Tibial artery (tissue), 4 donors: Measurements from ENCODE around the gene HBEGF.

ENCODE experiments used
- DNase-seq, 2 donors: peaks; one replicate each; pipeline ENCODE4 v3.0.0-alpha.2; 2019
- H3K27ac ChIP-seq, 2 donors: fragments of 200-600 bp; sonication (generic) in 1 of 2; 1 replicate in 1 of 2; 2 replicates in 1 of 2; pipeline ENCODE4 v1.5.1; 2018 to 2019; ENCODE audit warnings: mild to moderate bottlenecking in 1 of 2
- H3K27me3 ChIP-seq, 2 donors: fragments of 200-600 bp; sonication (generic) in 1 of 2; one replicate each; pipeline versions ENCODE4 v1.5.1 to v1.6.0; 2016 to 2019
- H3K36me3 ChIP-seq, 3 donors: fragments of 200-600 bp; sonication (generic) in 2 of 3; one replicate each; pipeline ENCODE4 v1.5.1; 2016 to 2019; ENCODE audit warnings: mild to moderate bottlenecking in 2 of 3
- H3K4me1 ChIP-seq, 4 donors: fragments of 200-600 bp; sonication (generic) in 2 of 4; 1 replicate in 3 of 4; 2 replicates in 1 of 4; pipeline ENCODE4 v1.5.1; 2016 to 2019
- H3K4me3 ChIP-seq, 2 donors: fragments of 200-600 bp; sonication (generic) in 1 of 2; 1 replicate in 1 of 2; 2 replicates in 1 of 2; pipeline ENCODE4 v1.5.1; 2018 to 2019; ENCODE audit warnings: mild to moderate bottlenecking in 2 of 2
- H3K9me3 ChIP-seq, 3 donors: fragments of 200-600 bp; sonication (generic) in 1 of 3; one replicate each; pipeline ENCODE4 v1.5.1; 2016 to 2019
- CTCF ChIP-seq, 2 experiments: fragments of 200-600 bp in 1 of 2; fragments of 450-650 bp in 1 of 2; IDR thresholded peaks; one replicate each; pipeline ENCODE4 v1.5.1; 2017 to 2019; ENCODE audit warnings: antibody characterized with exemption in 2 of 2, mild to moderate bottlenecking in 1 of 2, moderate library complexity in 1 of 2
- intact Hi-C: fragments of 100-400 bp; cut with DNase I; formaldehyde crosslinking; loops from one replicate; pipeline ENCODE4 v1.15.0; 2023; ENCODE audit warnings: low total_unique reads

HBEGF gene

GRCh38 chr5:140355546-140355945 lies 9.1 kb upstream of the HBEGF start:
- no peaks in the 10 kb centered on the region for H3K9me3 ChIP-seq
- no peaks in the 10 kb centered on the region for H3K36me3 ChIP-seq
- no peak overlapping the region for H3K27ac ChIP-seq
- DNase-seq, result no peak
- H3K4me3 ChIP-seq, result no peak overlapping the region
- intact Hi-C loops, result no loop called here
- TF ChIP-seq CTCF (IDR thresholded peaks at IDR 0.05), result no peak
- H3K4me1 ChIP-seq, result peaks cover 0 to 8% (median 2%) of the 10 kb centered on the region in 4 donors
- no peaks in the 10 kb centered on the region for H3K27me3 ChIP-seq

- intact Hi-C loops, result no loop called here
- Histone ChIP-seq H3K4me1 (peaks cover 0 to 10% (median 6%) of the 10 kb centered on the region in 4 donors), H3K4me3 (no peak overlapping the region), H3K27ac (no peak overlapping the region), H3K36me3 (no peaks in the 10 kb centered on the region), H3K27me3 (no peaks in the 10 kb centered on the region), H3K9me3 (no peaks in the 10 kb centered on the region)
- TF ChIP-seq CTCF (IDR thresholded peaks at IDR 0.05), result peak; percentile 86 to 91
- DNase-seq, result peak in 1 of 2 donors; percentile 48
These were observed 5.4 kb upstream of the HBEGF start for GRCh38 chr5:140351609-140352334.

GRCh38 chr5:140349244-140349643 lies 2.8 kb upstream of the HBEGF start:
- no peak for TF ChIP-seq CTCF (IDR thresholded peaks at IDR 0.05)
- no peak for DNase-seq
- Histone ChIP-seq H3K27me3 (no peaks in the 10 kb centered on the region), H3K9me3 (no peaks in the 10 kb centered on the region), H3K4me3 (no peak overlapping the region), H3K4me1 (peaks cover 0 to 29% (median 15%) of the 10 kb centered on the region in 4 donors), H3K27ac (no peak overlapping the region), H3K36me3 (no peaks in the 10 kb centered on the region)
- intact Hi-C loops, result loop anchor here (5.0 kb wide), 2 partner anchors 47 to 87 kb away; partner anchors contain the start of gene PFDN1

- no peak overlapping the region for H3K4me3 ChIP-seq
- no peaks in the 10 kb centered on the region for H3K27me3 ChIP-seq
- H3K4me1 ChIP-seq, result peaks cover 0 to 29% (median 17%) of the 10 kb centered on the region in 4 donors
- no peak for TF ChIP-seq CTCF (IDR thresholded peaks at IDR 0.05)
- no peaks in the 10 kb centered on the region for H3K9me3 ChIP-seq
- intact Hi-C loops, result loop anchor here (5.0 kb wide), 2 partner anchors 46 to 86 kb away; partner anchors contain the start of gene PFDN1
- no peaks in the 10 kb centered on the region for H3K36me3 ChIP-seq
- H3K27ac ChIP-seq, result no peak overlapping the region
- no peak for DNase-seq
These were observed 1.7 kb upstream of the HBEGF start for GRCh38 chr5:140348104-140348503.

- no peaks in the 10 kb centered on the region for H3K36me3 ChIP-seq
- no peak for TF ChIP-seq CTCF (IDR thresholded peaks at IDR 0.05)
- H3K4me3 ChIP-seq, result no peak overlapping the region
- intact Hi-C loops, result loop anchor here (5.0 kb wide), 2 partner anchors 45 to 85 kb away; partner anchors contain the start of gene PFDN1
- no peaks in the 10 kb centered on the region for H3K27me3 ChIP-seq
- no peaks in the 10 kb centered on the region for H3K9me3 ChIP-seq
- DNase-seq, result no peak
- H3K4me1 ChIP-seq, result peaks cover 0 to 33% (median 20%) of the 10 kb centered on the region in 4 donors
- H3K27ac ChIP-seq, result peak overlapping the region; percentile 65 to 77
These were observed 957 bp upstream of the HBEGF start for GRCh38 chr5:140347360-140347759.
